Astrocyte of the spinal cord (primary cell): ENCODE data around the gene HOXD13.

Experiments used
- DNase-seq: peaks from one replicate; pipeline ENCODE4 v3.0.0; 2011; ENCODE audit warnings: low read depth, low spot score
- H3K4me3 ChIP-seq: 2 replicates; pipeline ENCODE4 v1.5.1; 2011; ENCODE audit warnings: low read depth, mild to moderate bottlenecking, low read length, moderate library complexity
- CTCF ChIP-seq: IDR thresholded peaks from 2 replicates; pipeline ENCODE4 v1.5.1; 2012; ENCODE audit warnings: low read depth, mild to moderate bottlenecking, low read length, inconsistent platforms
- in situ Hi-C: cut with HindIII; loops from 2 replicates; pipeline ENCODE4 v1.10.0; 2017; ENCODE audit warnings: low sequenced_read_pairs

Gene HOXD13

GRCh38 chr2:176103742-176104315 is 11.3 kb downstream of the HOXD13 start:
- DNase-seq, result no peak
- H3K4me3 ChIP-seq, result no peak overlapping the region
- in situ Hi-C loops, result no loop called here
- TF ChIP-seq CTCF, result no peak

DNA sequence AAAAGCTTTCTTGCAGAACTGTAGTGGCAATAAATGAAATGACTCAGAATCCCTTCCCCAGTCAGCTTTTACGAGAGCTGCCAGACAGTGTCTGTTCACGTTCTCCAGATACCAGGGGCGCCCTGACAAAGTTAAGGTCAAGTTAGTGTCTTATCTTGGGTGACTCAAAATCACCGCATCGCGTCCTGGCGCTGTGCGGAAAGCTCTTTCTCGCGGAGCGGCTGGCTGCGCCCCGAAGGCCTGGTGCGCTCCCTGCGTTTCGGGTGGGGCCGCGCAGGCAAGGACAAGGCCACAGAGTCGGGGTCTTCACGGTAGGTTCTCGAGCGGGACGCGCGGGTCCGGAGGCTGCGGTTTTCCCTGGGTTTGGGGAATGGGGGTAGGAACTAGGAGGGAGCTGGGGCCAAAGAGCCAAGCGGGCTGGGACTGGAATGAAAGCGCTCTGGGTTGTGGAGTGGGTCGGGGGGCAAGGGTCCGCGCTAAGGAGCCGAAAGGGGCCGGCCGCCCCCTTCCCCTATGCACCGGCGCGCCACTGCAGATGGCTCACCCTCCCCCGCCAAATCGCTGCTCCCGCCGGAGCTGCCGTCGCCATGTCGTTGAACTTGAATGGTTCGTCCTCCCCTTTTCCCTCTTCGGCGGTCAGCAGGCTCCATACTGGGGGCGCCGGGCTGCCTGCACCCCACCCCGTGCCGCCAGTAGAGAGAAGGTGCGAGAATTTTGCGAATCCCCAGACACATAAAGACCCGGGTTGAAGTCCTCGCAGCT is 12.0 kb downstream of the HOXD13 start:
- no peak for DNase-seq
- in situ Hi-C loops, result no loop called here
- no peak overlapping the region for H3K4me3 ChIP-seq
- no peak for TF ChIP-seq CTCF

- TF ChIP-seq CTCF, result no peak
- DNase-seq, result no peak
- in situ Hi-C loops, result no loop called here
- H3K4me3 ChIP-seq, result no peak overlapping the region
Measured at GRCh38 chr2:176105078-176105729, 12.7 kb downstream of the HOXD13 start.

DNA sequence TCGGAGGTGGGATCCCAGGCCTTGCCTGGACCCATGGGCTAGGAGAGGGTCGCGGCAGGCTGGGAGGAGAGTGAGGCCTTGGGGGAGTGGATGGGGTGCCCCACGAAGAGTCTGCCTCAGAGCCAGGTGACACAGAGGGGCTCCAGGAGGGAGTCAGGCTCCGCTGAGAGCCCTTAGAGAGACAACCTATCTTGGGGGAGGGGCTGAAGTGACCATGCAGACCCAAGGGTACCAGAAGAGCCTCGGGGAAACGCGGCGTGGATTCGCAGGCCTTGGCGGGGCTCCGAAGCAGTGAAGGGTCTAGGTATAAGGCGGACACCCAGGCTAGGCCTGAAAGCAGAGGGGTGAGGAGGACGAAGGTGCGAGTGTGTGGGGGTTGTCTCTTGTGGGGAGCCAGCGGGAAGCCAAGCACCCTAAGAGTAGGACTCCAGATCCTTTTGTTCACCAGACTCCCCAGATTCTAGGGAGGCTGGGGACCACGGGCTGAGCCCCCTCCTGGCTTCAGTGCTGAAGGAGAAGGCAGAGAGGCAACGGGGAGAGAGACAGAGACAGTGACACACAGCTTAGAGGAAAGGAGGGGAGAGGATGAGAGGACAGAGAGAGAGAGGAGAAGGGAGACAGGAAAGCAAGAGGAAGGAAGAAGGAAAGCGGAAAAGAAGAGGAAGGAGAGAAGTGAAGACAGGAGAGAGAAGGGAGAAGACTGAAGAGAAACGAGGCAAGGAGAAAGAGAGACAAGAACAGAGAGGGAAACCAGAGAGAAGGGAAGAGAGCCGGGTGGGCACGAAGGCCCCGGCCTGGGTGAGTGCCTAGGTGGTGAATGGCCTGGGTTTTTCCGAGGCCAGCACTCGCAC is 13.4 kb downstream of the HOXD13 start:
- in situ Hi-C loops, result no loop called here
- no peak overlapping the region for H3K4me3 ChIP-seq
- no peak for DNase-seq
- no peak for TF ChIP-seq CTCF

DNA sequence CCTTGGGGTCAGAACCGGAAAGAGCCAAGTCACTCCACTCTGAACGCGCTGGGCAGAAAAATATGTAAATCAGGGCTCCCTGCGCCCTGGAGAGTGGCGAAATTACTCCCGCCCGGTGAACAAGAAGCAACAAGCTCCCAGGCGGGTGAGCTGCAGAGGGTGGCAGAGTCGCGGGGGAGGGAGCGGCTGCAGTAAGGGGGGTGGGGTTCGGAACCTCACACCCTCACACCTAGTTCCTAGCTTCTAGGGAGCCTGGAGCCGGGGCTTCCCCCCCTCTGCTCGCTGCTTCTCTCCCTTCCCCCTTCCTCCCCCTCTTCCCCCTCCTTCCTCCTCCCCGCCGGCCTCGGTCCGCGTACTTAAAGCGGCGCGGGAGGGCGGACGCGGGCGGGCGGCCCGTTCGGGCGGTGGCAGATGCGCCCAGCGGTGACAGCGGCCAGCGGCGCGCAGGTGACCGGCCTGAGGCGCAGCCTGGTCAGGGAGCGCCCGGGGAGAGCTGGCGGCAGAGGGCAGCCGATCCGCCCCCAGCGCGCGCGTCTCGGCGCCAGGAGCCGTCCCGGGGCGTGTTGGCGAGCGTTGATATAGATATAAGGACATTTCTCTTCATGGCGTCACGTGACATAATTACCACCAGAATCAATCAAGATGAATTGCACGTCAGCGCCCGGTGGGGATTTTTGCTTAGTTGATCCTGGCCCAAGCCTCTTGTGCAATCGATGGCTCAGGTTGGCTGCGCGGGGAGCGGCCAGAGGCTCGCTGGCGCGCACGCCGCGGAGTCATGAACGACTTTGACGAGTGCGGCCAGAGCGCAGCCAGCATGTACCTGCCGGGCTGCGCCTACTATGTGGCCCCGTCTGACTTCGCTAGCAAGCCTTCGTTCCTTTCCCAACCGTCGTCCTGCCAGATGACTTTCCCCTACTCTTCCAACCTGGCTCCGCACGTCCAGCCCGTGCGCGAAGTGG is 14.3 kb downstream of the HOXD13 start, which contains the start of gene HOXD11:
TSS of gene HOXD11 (plus strand) at position 700 of the 959 bp plus-strand sequence. CDS start at position 776, 76 bp downstream.
- in situ Hi-C loops, result no loop called here
- no peak for DNase-seq
- H3K4me3 ChIP-seq, result no peak within 1 kb of the TSS
- no peak for TF ChIP-seq CTCF
